HL-60 (cell line): ENCODE results near the gene COL20A1.

Experiments used
- CTCF ChIP-seq: IDR thresholded peaks from one replicate; pipeline ENCODE4 v1.5.1; 2011; ENCODE audit warnings: low read length, control low read depth, inconsistent platforms; ENCODE audit not compliant: insufficient read depth
- POLR2AphosphoS5 ChIP-seq: IDR thresholded peaks from 2 replicates; pipeline ENCODE4 v1.6.1; 2012; ENCODE audit warnings: low read depth

- TF ChIP-seq CTCF (no peak), POLR2AphosphoS5 (no peak)
These were observed 37.2 kb downstream of the COL20A1 start for GRCh38 chr20:63330084-63330760.
